ENCODE measurements around the gene C19orf44.

The C19orf44 gene

GRCh38 chr19:16459680-16460079, 36.5 kb upstream of the C19orf44 start:
- Mint-ChIP-seq H3K9me3 (no peaks in the 10 kb centered on the region), H3K27ac (peak overlapping the region in 2 of 3 experiments; percentile 49 to 73), H3K4me1 (peaks cover 59% of the 10 kb centered on the region), H3K4me3 (no peak overlapping the region), H3K36me3 (ENCODE audit: low read depth) (peaks cover 4% of the 10 kb centered on the region), H3K27me3 (ENCODE audit: low read depth) (no peaks in the 10 kb centered on the region)
- TF ChIP-seq CTCF (IDR thresholded peaks at IDR 0.05; ENCODE audit: unreplicated experiment in 3 of 3): no peak

- no peak overlapping the region for H3K27ac Mint-ChIP-seq
- H3K27me3 Mint-ChIP-seq (ENCODE audit: low read depth): no peaks in the 10 kb centered on the region
- no peak for TF ChIP-seq CTCF (IDR thresholded peaks at IDR 0.05; ENCODE audit: unreplicated experiment in 3 of 3)
- H3K4me3 Mint-ChIP-seq: no peak overlapping the region
- H3K9me3 Mint-ChIP-seq: no peaks in the 10 kb centered on the region
- peaks cover 5% of the 10 kb centered on the region for H3K36me3 Mint-ChIP-seq (ENCODE audit: low read depth)
- H3K4me1 Mint-ChIP-seq: peaks cover 59% of the 10 kb centered on the region
Measured at GRCh38 chr19:16460454-16460853, 35.7 kb upstream of the C19orf44 start.

- Mint-ChIP-seq H3K9me3 (no peaks in the 10 kb centered on the region), H3K36me3 (ENCODE audit: low read depth) (peaks cover 8% of the 10 kb centered on the region), H3K4me1 (peaks cover 55% of the 10 kb centered on the region), H3K4me3 (no peak overlapping the region), H3K27me3 (ENCODE audit: low read depth) (no peaks in the 10 kb centered on the region), H3K27ac (no peak overlapping the region)
- TF ChIP-seq CTCF (IDR thresholded peaks at IDR 0.05; ENCODE audit: unreplicated experiment in 3 of 3): no peak
Measured at GRCh38 chr19:16461630-16462051, 34.6 kb upstream of the C19orf44 start.

- no peak for TF ChIP-seq CTCF (IDR thresholded peaks at IDR 0.05; ENCODE audit: unreplicated experiment in 3 of 3)
- Mint-ChIP-seq H3K27me3 (ENCODE audit: low read depth) (no peaks in the 10 kb centered on the region), H3K4me1 (peaks cover 50% of the 10 kb centered on the region), H3K36me3 (ENCODE audit: low read depth) (peaks cover 8% of the 10 kb centered on the region), H3K4me3 (no peak overlapping the region), H3K9me3 (no peaks in the 10 kb centered on the region), H3K27ac (peak overlapping the region in 2 of 3 experiments; percentile 8 to 40)
Measured at GRCh38 chr19:16462757-16463250, 33.4 kb upstream of the C19orf44 start.

GRCh38 chr19:16463341-16463990, 32.7 kb upstream of the C19orf44 start:
- peaks cover 8% of the 10 kb centered on the region for H3K36me3 Mint-ChIP-seq (ENCODE audit: low read depth)
- peak overlapping the region in 2 of 3 experiments; percentile 8 to 10 for H3K27ac Mint-ChIP-seq
- TF ChIP-seq CTCF (IDR thresholded peaks at IDR 0.05; ENCODE audit: unreplicated experiment in 3 of 3): no peak
- H3K9me3 Mint-ChIP-seq: no peaks in the 10 kb centered on the region
- H3K27me3 Mint-ChIP-seq (ENCODE audit: low read depth): no peaks in the 10 kb centered on the region
- H3K4me1 Mint-ChIP-seq: peaks cover 48% of the 10 kb centered on the region
- no peak overlapping the region for H3K4me3 Mint-ChIP-seq
